Heart left ventricle (tissue), 16 donors: ENCODE data around the gene MSH5. TPM values are rescaled to one million over a fixed set of nuclear protein-coding genes. Genes with fewer than 3 reads are reported as not detected.

ENCODE experiments used
- ATAC-seq, 4 donors: fragments of 200-7000 bp; cut with Tn5 transposase; one replicate each; pipeline ENCODE4 v1.9.1; 2020 to 2022; ENCODE audit warnings: moderate library complexity in 4 of 4, mild to moderate bottlenecking in 3 of 4, moderate number of reproducible peaks in 1 of 4
- DNase-seq, 5 donors: peaks; one replicate each; pipeline ENCODE4 v3.0.0-alpha.2; 2020
- H3K27ac ChIP-seq, 12 donors: fragments of 200-600 bp; sonication (generic) in 4 of 12; one replicate each; pipeline versions ENCODE4 v1.5.0 to v1.8.0; 2016 to 2022; ENCODE audit warnings: mild to moderate bottlenecking in 2 of 12
- H3K27me3 ChIP-seq, 9 donors: fragments of 200-600 bp; sonication (generic) in 2 of 9; one replicate each; pipeline versions ENCODE4 v1.5.1 to v1.8.0; 2016 to 2022; ENCODE audit warnings: mild to moderate bottlenecking in 3 of 9
- H3K36me3 ChIP-seq, 9 donors: fragments of 200-600 bp; sonication (generic) in 2 of 9; one replicate each; pipeline versions ENCODE4 v1.5.0 to v1.8.0; 2018 to 2022; ENCODE audit warnings: mild to moderate bottlenecking in 2 of 9
- H3K4me1 ChIP-seq, 12 donors: fragments of 200-600 bp; sonication (generic) in 4 of 12; one replicate each; pipeline versions ENCODE4 v1.5.0 to v1.8.0; 2016 to 2022; ENCODE audit warnings: mild to moderate bottlenecking in 3 of 12
- H3K4me3 ChIP-seq, 12 donors: fragments of 200-600 bp; sonication (generic) in 4 of 12; one replicate each; pipeline versions ENCODE4 v1.5.0 to v1.8.0; 2017 to 2022; ENCODE audit warnings: mild to moderate bottlenecking in 9 of 12, moderate library complexity in 4 of 12
- H3K9me3 ChIP-seq, 12 donors: fragments of 200-600 bp; sonication (generic) in 4 of 12; one replicate each; pipeline versions ENCODE4 v1.5.0 to v1.8.0; 2016 to 2022; ENCODE audit warnings: mild to moderate bottlenecking in 1 of 12
- POLR2A ChIP-seq, 2 donors: fragments of 450-650 bp; IDR thresholded peaks; one replicate each; pipeline ENCODE4 v1.6.1; 2017; ENCODE audit warnings: antibody characterized with exemption in 2 of 2, mild to moderate bottlenecking in 2 of 2, moderate library complexity in 2 of 2
- WGBS, 4 donors: extraction: QIAGEN DNeasy Blood & Tissue Kit in 2 of 4; methylation state at CpG; one replicate each; pipeline versions ENCODE4 v1.1.5 to v1.1.7; 2013 to 2018; 5-methylcytosine and 5-hydroxymethylcytosine counted together
- intact Hi-C, 10 donors: fragments of 100-400 bp; cut with DNase I; formaldehyde crosslinking; loops; one replicate each; pipeline versions ENCODE4 v1.11.1 to v1.14.2; 2022
- polyA plus RNA-seq, 2 donors: library from polyadenylated mRNA; stranded (reverse); fragments of 200-250 nt; gene quantifications; one replicate each; pipeline ENCODE4 v1.2.3, GENCODE V29; 2013
- total RNA-seq, 9 donors: library from RNA; depleted of rRNA in 2 of 9; stranded (reverse); fragments of >200 nt in 2 of 9; fragmentation: NEBNext Ultra II Directional in 3 of 9; extraction: Animal tissue kit (Norgen Biotek cat#: 25700) in 3 of 9; gene quantifications; one replicate each; pipeline versions ENCODE4 v1.1.0 to v1.2.4, GENCODE V29; 2016 to 2023
- TF ChIP-seq, protein P1 (sequence below), 12 donors: fragments of 200-600 bp; sonication (generic) in 4 of 12; IDR thresholded peaks; one replicate each; pipeline versions ENCODE4 v1.5.0 to v1.8.0; 2018 to 2022; ENCODE audit warnings: antibody characterized with exemption in 12 of 12, mild to moderate bottlenecking in 5 of 12
- donor health status: ischemic (EF 13 %, LVEDD 7.1; RV severe dilation, severe dysfunction).
- donor health status: healthy with polysubstance abuse.
- donor health status: DM: no; HTN: yes; CAD: no.
- donor health status: DM: no; HTN: no; CAD: no.
- donor health status: ischemic (EF 25% LVEDD 6.9; RV normal size, moderate dysfunction).
- donor health status: ischemic (EF 25% LVEDD 5.7; RV mildly dilated, moderate dysfunction).
- donor health status: healthy.
- donor health status: DM: yes; HTN: yes; CAD: no.
- donor health status: ischemic (EF 35%, LVEDD 5.7; RV mildly dilated, moderate dysfunction).
- donor health status: nonischemic (EF 11% LVEDD 7.7; RV severe dilation, severe dysfunction).
- donor health status: DM: yes; HTN: yes; CAD: no.
- donor health status: PGD.
- donor health status: ischemic (EF 29% LVEDD 5.4; RV normal size, mild dysfunction).
- donor health status: nonischemic (EF 23%, LVEDD 6.1; RV moderate dilation, normal function).

MSH5 gene
- total and polyA plus RNA-seq, 11 donors = 0.44 to 8.4 (median 1.9) TPM

DNA sequence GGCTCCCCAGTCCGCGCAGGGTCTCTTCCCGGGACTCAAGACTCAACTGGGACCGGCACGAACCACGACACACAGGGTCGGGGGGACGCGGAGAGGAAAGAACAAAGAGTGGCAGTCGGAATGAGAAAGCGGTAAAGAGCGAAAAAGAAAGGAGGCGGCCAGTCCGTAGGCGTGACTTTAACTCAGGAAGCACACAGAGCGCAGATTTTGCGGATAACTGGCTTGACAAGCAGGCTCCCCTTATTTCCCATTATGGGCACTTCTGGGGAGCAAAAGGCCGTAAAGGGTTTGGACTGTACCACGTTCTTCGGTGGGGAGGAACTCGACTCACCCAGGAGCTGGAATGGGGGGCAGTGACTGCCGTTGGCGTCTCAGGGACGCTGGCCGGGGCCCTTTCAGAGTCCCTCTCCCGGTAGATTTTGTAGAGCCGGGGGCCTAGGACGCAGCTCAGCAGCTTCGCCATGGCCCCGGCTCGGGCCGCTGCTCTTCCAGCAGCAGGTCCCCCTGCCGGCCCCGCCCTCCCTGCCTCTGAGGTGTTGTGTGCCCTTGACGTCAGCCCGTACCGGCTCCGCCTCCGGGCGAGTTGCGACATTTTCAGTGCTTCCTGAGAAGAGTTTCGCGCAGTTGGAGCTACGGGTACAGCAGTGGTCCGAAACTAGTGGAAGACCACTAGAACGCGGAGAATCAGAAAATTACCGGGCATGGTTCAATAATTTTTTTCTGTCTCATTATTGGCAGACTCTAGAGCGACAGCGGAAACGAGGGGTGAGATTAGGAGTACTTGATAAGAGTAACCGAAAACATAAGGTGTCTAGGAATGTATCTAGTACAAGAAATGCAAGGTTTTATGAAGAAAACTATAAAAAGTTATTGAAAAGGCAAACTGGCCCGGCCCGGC is 36.7 kb upstream of the MSH5 start, which contains the start of gene ABHD16A:
TSS of gene ABHD16A (minus strand) at position 506 of the 898 bp plus-strand sequence. CDS start at position 463, 43 bp downstream.
- DNase-seq = peak; percentile 99 to 100 (median 99)
- peak; percentile 96 to 99 (median 98) for ATAC-seq
- intact Hi-C loops = loop anchor here in 4 of 10 donors (2.0 to 5.0 kb wide), 3 partner anchors 26 to 129 kb away; partner anchors contain the start of genes DDAH2 (in 2 of the 4) and CLIC1 (in 1 of the 4)

DNA sequence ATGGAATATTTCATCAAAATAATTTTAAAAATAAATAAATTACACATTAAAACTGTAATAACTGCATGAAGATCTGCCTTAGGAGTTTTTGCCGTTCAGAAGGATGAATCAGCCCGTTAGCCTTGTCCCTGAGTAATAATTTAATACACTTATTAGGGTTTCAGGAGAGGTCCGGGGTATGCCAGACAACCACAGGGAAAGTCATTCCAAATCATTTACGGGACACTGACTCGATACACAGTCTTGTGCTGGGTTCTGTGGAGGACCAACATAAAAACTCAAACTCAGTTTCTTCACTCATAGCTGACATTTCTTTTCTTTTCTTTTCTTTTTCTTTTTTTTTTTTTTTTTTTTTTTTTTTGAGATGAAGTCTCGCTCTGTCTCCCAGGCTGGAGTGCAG is 33.9 kb upstream of the MSH5 start:
- Histone ChIP-seq H3K4me1 (peaks cover 3 to 25% (median 18%) of the 10 kb centered on the region in 12 donors), H3K27ac (no peak overlapping the region), H3K9me3 (no peaks in the 10 kb centered on the region), H3K36me3 (peaks cover 0 to 6% (median 2%) of the 10 kb centered on the region in 9 donors), H3K27me3 (no peaks in the 10 kb centered on the region), H3K4me3 (no peak overlapping the region)
- no peak for ATAC-seq
- DNase-seq = peak in 1 of 5 donors; percentile 3
- intact Hi-C loops = no loop called here
- TF ChIP-seq POLR2A (IDR thresholded peaks at IDR 0.05) = no peak
- TF ChIP-seq, protein P1, sequence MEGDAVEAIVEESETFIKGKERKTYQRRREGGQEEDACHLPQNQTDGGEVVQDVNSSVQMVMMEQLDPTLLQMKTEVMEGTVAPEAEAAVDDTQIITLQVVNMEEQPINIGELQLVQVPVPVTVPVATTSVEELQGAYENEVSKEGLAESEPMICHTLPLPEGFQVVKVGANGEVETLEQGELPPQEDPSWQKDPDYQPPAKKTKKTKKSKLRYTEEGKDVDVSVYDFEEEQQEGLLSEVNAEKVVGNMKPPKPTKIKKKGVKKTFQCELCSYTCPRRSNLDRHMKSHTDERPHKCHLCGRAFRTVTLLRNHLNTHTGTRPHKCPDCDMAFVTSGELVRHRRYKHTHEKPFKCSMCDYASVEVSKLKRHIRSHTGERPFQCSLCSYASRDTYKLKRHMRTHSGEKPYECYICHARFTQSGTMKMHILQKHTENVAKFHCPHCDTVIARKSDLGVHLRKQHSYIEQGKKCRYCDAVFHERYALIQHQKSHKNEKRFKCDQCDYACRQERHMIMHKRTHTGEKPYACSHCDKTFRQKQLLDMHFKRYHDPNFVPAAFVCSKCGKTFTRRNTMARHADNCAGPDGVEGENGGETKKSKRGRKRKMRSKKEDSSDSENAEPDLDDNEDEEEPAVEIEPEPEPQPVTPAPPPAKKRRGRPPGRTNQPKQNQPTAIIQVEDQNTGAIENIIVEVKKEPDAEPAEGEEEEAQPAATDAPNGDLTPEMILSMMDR (IDR thresholded peaks at IDR 0.05) = no peak
- 90 to 94% (median 93%) methylated on average over 6 of the region's 6 CpGs for WGBS, 4 donors

More for the DNA sequence above, 36.7 kb upstream of the MSH5 start, which contains the start of gene ABHD16A:
- H3K4me1 ChIP-seq = peaks cover 3 to 30% (median 21%) of the 10 kb centered on the region in 12 donors
- H3K9me3 ChIP-seq = no peaks in the 10 kb centered on the region
- H3K27me3 ChIP-seq = no peaks in the 10 kb centered on the region
- TF ChIP-seq, protein P1 (IDR thresholded peaks at IDR 0.05) = peak in 2 of 12 donors; percentile 14 to 20
- TF ChIP-seq POLR2A (IDR thresholded peaks at IDR 0.05) = peak; percentile 88 to 98
- H3K36me3 ChIP-seq = peaks cover 0 to 32% (median 25%) of the 10 kb centered on the region in 9 donors
- 1 to 2% (median 1%) methylated on average over 38 to 54 of the region's 54 CpGs for WGBS, 4 donors
- peak within 1 kb of the TSS; percentile 90 to 100 (median 98) for H3K27ac ChIP-seq
- H3K4me3 ChIP-seq = peak within 1 kb of the TSS; percentile 58 to 99 (median 78)

DNA sequence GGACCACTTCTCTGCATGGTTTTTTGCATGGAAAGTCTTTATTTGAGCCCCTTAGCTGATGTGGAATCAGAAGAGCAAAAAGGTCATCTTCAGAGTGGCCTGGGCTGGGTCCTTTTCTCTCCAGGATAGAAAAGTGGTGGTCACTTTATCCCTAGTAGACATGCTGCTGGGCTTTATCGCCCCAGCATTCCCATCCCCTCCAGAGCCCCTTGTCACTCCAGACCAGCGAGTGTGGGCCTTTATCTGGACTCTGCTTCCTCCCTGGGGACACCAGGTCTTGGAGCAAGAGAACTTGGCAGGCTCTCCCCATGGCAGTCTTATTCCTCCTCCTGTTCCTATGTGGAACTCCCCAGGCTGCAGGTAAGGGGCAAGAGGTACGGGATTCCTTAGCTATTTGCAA is 33.2 kb upstream of the MSH5 start, which contains the start of gene LY6G6F:
TSS of gene LY6G6F (plus strand) at position 268 of the 400 bp plus-strand sequence. CDS start at position 309, 41 bp downstream.
- Histone ChIP-seq H3K4me3 (no peak within 1 kb of the TSS), H3K27me3 (no peaks in the 10 kb centered on the region), H3K36me3 (no peaks in the 10 kb centered on the region), H3K9me3 (no peaks in the 10 kb centered on the region), H3K4me1 (peaks cover 3 to 24% (median 11%) of the 10 kb centered on the region in 12 donors), H3K27ac (no peak within 1 kb of the TSS)
- 8 to 31% (median 22%) methylated on average over 3 of the region's 3 CpGs for WGBS, 4 donors
- DNase-seq = peak in 1 of 5 donors; percentile 15
- TF ChIP-seq POLR2A (IDR thresholded peaks at IDR 0.05) = no peak
- TF ChIP-seq, protein P1 (IDR thresholded peaks at IDR 0.05) = no peak
- intact Hi-C loops = no loop called here
- no peak for ATAC-seq

DNA sequence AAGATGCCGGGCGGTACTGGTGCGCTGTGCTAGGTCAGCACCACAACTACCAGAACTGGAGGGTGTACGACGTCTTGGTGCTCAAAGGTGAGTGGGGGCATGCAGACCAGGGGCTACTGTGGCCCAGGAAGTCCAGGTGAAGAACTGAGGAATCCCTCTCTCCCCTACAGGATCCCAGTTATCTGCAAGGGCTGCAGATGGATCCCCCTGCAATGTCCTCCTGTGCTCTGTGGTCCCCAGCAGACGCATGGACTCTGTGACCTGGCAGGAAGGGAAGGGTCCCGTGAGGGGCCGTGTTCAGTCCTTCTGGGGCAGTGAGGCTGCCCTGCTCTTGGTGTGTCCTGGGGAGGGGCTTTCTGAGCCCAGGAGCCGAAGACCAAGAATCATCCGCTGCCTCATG is 32.1 kb upstream of the MSH5 start:
- TF ChIP-seq, protein P1 (IDR thresholded peaks at IDR 0.05) = no peak
- H3K36me3 ChIP-seq = no peaks in the 10 kb centered on the region

More for the DNA sequence above, 32.1 kb upstream of the MSH5 start:
- H3K4me1 ChIP-seq = peaks cover 0 to 16% (median 5%) of the 10 kb centered on the region in 12 donors
- DNase-seq (peak in 1 of 5 donors; percentile 9), ATAC-seq (no peak)
- no peak overlapping the region for H3K27ac ChIP-seq
- H3K27me3 ChIP-seq = no peaks in the 10 kb centered on the region
- intact Hi-C loops = no loop called here
- no peak overlapping the region for H3K4me3 ChIP-seq
- no peaks in the 10 kb centered on the region for H3K9me3 ChIP-seq
- 86 to 100% (median 92%) methylated on average over 2 to 10 of the region's 10 CpGs for WGBS, 4 donors
